NCI-H2171 treated with DMSO at 0.1 percent for 48 hours (cell line): ENCODE measurements around the gene ARFRP1.
A peak's percentile ranks its signal among the peaks of the same experiment; 100 is the strongest.

Source experiments
- DNase-seq: peaks from one replicate; lab custom pipeline; 2025; lab: John Stamatoyannopoulos, UW

Gene ARFRP1

GRCh38 chr20:63707558-63708300 lies at the start of gene ARFRP1, which contains the start of gene ZGPAT:
ARFRP1 (minus strand) TSS chr20:63707976; CDS start chr20:63707091, 885 bp downstream.
ZGPAT (plus strand) TSS chr20:63708039; CDS start chr20:63708581, 542 bp downstream.
- DNase-seq: peak; percentile 89

- no peak for DNase-seq
Measured at GRCh38 chr20:63756648-63756991, 48.8 kb upstream of the ARFRP1 start.

GRCh38 chr20:63755933-63756647 lies 48.3 kb upstream of the ARFRP1 start:
- DNase-seq: no peak

- no peak for DNase-seq
Measured at GRCh38 chr20:63754008-63754407, 46.2 kb upstream of the ARFRP1 start.

- no peak for DNase-seq
Measured at GRCh38 chr20:63753381-63753780, 45.6 kb upstream of the ARFRP1 start.

GRCh38 chr20:63752411-63753101 lies 44.8 kb upstream of the ARFRP1 start:
- no peak for DNase-seq

- peak; percentile 36 for DNase-seq
Measured at GRCh38 chr20:63751471-63752271, 43.9 kb upstream of the ARFRP1 start.

- DNase-seq: no peak
Measured at GRCh38 chr20:63750807-63751470, 43.2 kb upstream of the ARFRP1 start.

- DNase-seq: no peak
Measured at GRCh38 chr20:63749597-63750508, 42.1 kb upstream of the ARFRP1 start.

- DNase-seq: no peak
Measured at GRCh38 chr20:63748934-63749270, 41.1 kb upstream of the ARFRP1 start.

- DNase-seq: no peak
Measured at GRCh38 chr20:63748070-63748933, 40.5 kb upstream of the ARFRP1 start.

- peak; percentile 17 for DNase-seq
Measured at GRCh38 chr20:63747622-63748069, 39.9 kb upstream of the ARFRP1 start.

- no peak for DNase-seq
Measured at GRCh38 chr20:63746751-63747315, 39.1 kb upstream of the ARFRP1 start.

- no peak for DNase-seq
Measured at GRCh38 chr20:63745961-63746731, 38.4 kb upstream of the ARFRP1 start.

- DNase-seq: no peak
Measured at GRCh38 chr20:63745424-63745805, 37.6 kb upstream of the ARFRP1 start.

- no peak for DNase-seq
Measured at GRCh38 chr20:63744574-63745423, 37.0 kb upstream of the ARFRP1 start.

- no peak for DNase-seq
Measured at GRCh38 chr20:63744158-63744557, 36.4 kb upstream of the ARFRP1 start.
